Activated CD8-positive, alpha-beta memory T cell treated with anti-CD3 and anti-CD28 coated beads, Interleukin-2, amount 10 ng/mL, durations not matched to agents 7 days and 5 days (primary cell): Measurements from ENCODE around the gene GOLM1. TPM values are rescaled to one million over a fixed set of nuclear protein-coding genes. Genes with fewer than 3 reads are reported as not detected.

Experiments
- total RNA-seq, 2 experiments: library from RNA; stranded (reverse); gene quantifications; one replicate each; pipeline ENCODE4 v1.2.3, GENCODE V29; 2021

The GOLM1 gene
- total RNA-seq, 2 experiments from 2014 or later = 3.0 to 5.5 TPM

Other genes starting within 250 kb of the GOLM1 start
- 10 to 100 TPM; 25.5 to 27.7 TPM for gene NAA35, start 158.4 kb downstream of the GOLM1 start, total RNA-seq
- under 1 TPM in 1 of 2 experiments, not detected in 1; 0.38 TPM for gene C9orf153, start 160.1 kb upstream of the GOLM1 start, total RNA-seq
- gene ISCA1, start 183.0 kb upstream of the GOLM1 start, total RNA-seq = 10 to 100 TPM; 16.3 to 20.0 TPM